B cell (primary cell): ENCODE data around the gene SREBF1.

Experiments
- CTCF ChIP-seq: fragments of 200-600 bp; IDR thresholded peaks from one replicate; pipeline ENCODE4 v1.8.0; 2022; ENCODE audit warnings: antibody characterized with exemption, mild to moderate bottlenecking
- EZH2 ChIP-seq: IDR thresholded peaks from 2 replicates; pipeline ENCODE4 v1.6.1; 2012; ENCODE audit warnings: borderline replicate concordance, low read depth, mild to moderate bottlenecking, moderate library complexity, low read length; ENCODE audit not compliant: insufficient read depth, poor library complexity, severe bottlenecking

- TF ChIP-seq CTCF (no peak), EZH2 (no peak)
Observed at GRCh38 chr17:17853811-17854447, 17.1 kb upstream of the SREBF1 start.
